ENCODE data around the gene TMEM130. TPM values are rescaled to one million over a fixed set of nuclear protein-coding genes. Genes with fewer than 3 reads are reported as not detected.

Gene TMEM130
- total RNA-seq, 1 donor from 2014 or later = not detected

GRCh38 chr7:98848918-98849317 is 20.9 kb downstream of the TMEM130 start:
- intact Hi-C loops (cut with micrococcal nuclease) = no loop called here

GRCh38 chr7:98842552-98842951 is 27.3 kb downstream of the TMEM130 start:
- intact Hi-C loops (cut with micrococcal nuclease) = loop anchor here (5.0 kb wide), 1 partner anchor 95 kb away; no protein-coding TSS in a partner anchor

- intact Hi-C loops (cut with micrococcal nuclease) = loop anchor here (1.0 to 5.0 kb wide), 3 partner anchors 94 to 408 kb away; no protein-coding TSS in a partner anchor
These were observed 28.4 kb downstream of the TMEM130 start for GRCh38 chr7:98841179-98841997.

- intact Hi-C loops (cut with micrococcal nuclease) = loop anchor here (1.0 to 5.0 kb wide), 3 partner anchors 93 to 407 kb away; no protein-coding TSS in a partner anchor
These were observed 29.1 kb downstream of the TMEM130 start for GRCh38 chr7:98840722-98841121.

GRCh38 chr7:98840096-98840495 is 29.7 kb downstream of the TMEM130 start:
- intact Hi-C loops (cut with micrococcal nuclease) = loop anchor here (5.0 kb wide), 1 partner anchor 93 kb away; no protein-coding TSS in a partner anchor

GRCh38 chr7:98837630-98837972 is 32.2 kb downstream of the TMEM130 start:
- intact Hi-C loops (cut with micrococcal nuclease) = no loop called here

- intact Hi-C loops (cut with micrococcal nuclease) = no loop called here
These were observed 32.8 kb downstream of the TMEM130 start for GRCh38 chr7:98836811-98837629.

- intact Hi-C loops (cut with micrococcal nuclease) = no loop called here
These were observed 34.9 kb downstream of the TMEM130 start for GRCh38 chr7:98834949-98835348.

- intact Hi-C loops (cut with micrococcal nuclease) = no loop called here
These were observed 36.8 kb downstream of the TMEM130 start for GRCh38 chr7:98833022-98833421.

- intact Hi-C loops (cut with micrococcal nuclease) = loop anchor here (2.0 kb wide), 1 partner anchor 41 kb away; no protein-coding TSS in a partner anchor
These were observed 38.1 kb downstream of the TMEM130 start for GRCh38 chr7:98831641-98832221.

GRCh38 chr7:98830972-98831548 is 38.8 kb downstream of the TMEM130 start:
- intact Hi-C loops (cut with micrococcal nuclease) = loop anchor here (2.0 kb wide), 1 partner anchor 42 kb away; no protein-coding TSS in a partner anchor

- intact Hi-C loops (cut with micrococcal nuclease) = no loop called here
These were observed 41.4 kb downstream of the TMEM130 start for GRCh38 chr7:98828368-98828767.

GRCh38 chr7:98827258-98827657 is 42.6 kb downstream of the TMEM130 start:
- intact Hi-C loops (cut with micrococcal nuclease) = no loop called here

- intact Hi-C loops (cut with micrococcal nuclease) = no loop called here
These were observed 43.0 kb downstream of the TMEM130 start for GRCh38 chr7:98826811-98827231.

GRCh38 chr7:98826387-98826786 is 43.4 kb downstream of the TMEM130 start:
- intact Hi-C loops (cut with micrococcal nuclease) = no loop called here

- intact Hi-C loops (cut with micrococcal nuclease) = no loop called here
These were observed 46.6 kb downstream of the TMEM130 start for GRCh38 chr7:98823226-98823625.

GRCh38 chr7:98821348-98821747 is 48.5 kb downstream of the TMEM130 start:
- intact Hi-C loops (cut with micrococcal nuclease) = no loop called here

GRCh38 chr7:98816967-98817710 is 52.7 kb downstream of the TMEM130 start:
- intact Hi-C loops (cut with micrococcal nuclease) = no loop called here

GRCh38 chr7:98816241-98816640 is 53.6 kb downstream of the TMEM130 start:
- intact Hi-C loops (cut with micrococcal nuclease) = no loop called here

- intact Hi-C loops (cut with micrococcal nuclease) = no loop called here
These were observed 54.5 kb downstream of the TMEM130 start for GRCh38 chr7:98815313-98815712.

- intact Hi-C loops (cut with micrococcal nuclease) = no loop called here
These were observed 58.5 kb downstream of the TMEM130 start for GRCh38 chr7:98811299-98811698.
